SK-N-SH (cell line): ENCODE measurements around the gene OPN1SW. TPM values are rescaled to one million over a fixed set of nuclear protein-coding genes. Genes with fewer than 3 reads are reported as not detected.

Experiments used
- CTCF ChIA-PET: fragments of 300-600, 350-600 bp; formaldehyde crosslinking; extraction: SDS; loops from one replicate; lab custom pipeline; 2021; lab: Yijun Ruan, JAX
- POLR2A ChIA-PET: fragments of 350-600 bp; sonication (Branson Sonifier 250); formaldehyde crosslinking; extraction: SDS; loops from one replicate; lab custom pipeline; 2020; ENCODE audit warnings: antibody characterized with exemption, inconsistent platforms; lab: Yijun Ruan, JAX
- DNase-seq: peaks from one replicate; pipeline ENCODE4 v3.0.0; 2012
- H2AFZ ChIP-seq: fragments of 200-600 bp; sonication (generic); 2 replicates; pipeline ENCODE4 v1.8.1; 2016; ENCODE audit warnings: antibody characterized with exemption, mild to moderate bottlenecking, low read depth
- H3F3A ChIP-seq: fragments of 200-600 bp; sonication (generic); replicated peaks from 2 replicates; pipeline ENCODE3; 2016; ENCODE audit warnings: antibody characterized with exemption, mild to moderate bottlenecking; ENCODE audit not compliant: insufficient read depth
- H3K27ac ChIP-seq, 2 experiments: fragments of 200-500 bp in 1 of 2; fragments of 200-600 bp in 1 of 2; sonication (Bioruptor generic) in 1 of 2; sonication (generic), shearing (Covaris generic) in 1 of 2; 2 replicates each; pipeline versions ENCODE4 v1.5.1 to v1.6.1; 2014 to 2016; ENCODE audit warnings: low read depth in 2 of 2, inconsistent platforms in 1 of 2, low read length in 1 of 2, mild to moderate bottlenecking in 1 of 2, mixed read lengths in 1 of 2
- H3K27me3 ChIP-seq: fragments of 200-600 bp; sonication (generic), shearing (Covaris generic); 2 replicates; pipeline ENCODE4 v1.6.1; 2016; ENCODE audit warnings: mixed run types; ENCODE audit not compliant: insufficient read depth
- H3K36me3 ChIP-seq, 2 experiments: fragments of 200-500 bp in 1 of 2; fragments of 200-600 bp in 1 of 2; sonication (Bioruptor generic) in 1 of 2; sonication (generic) in 1 of 2; replicated peaks in 1 of 2; 2 replicates each; pipeline versions ENCODE3 to v1.5.1; 2014 to 2016; ENCODE audit warnings: low read length in 1 of 2, mild to moderate bottlenecking in 1 of 2; ENCODE audit not compliant: insufficient read depth in 2 of 2, control insufficient read depth in 1 of 2
- H3K4me1 ChIP-seq, 2 experiments: fragments of 200-500 bp in 1 of 2; fragments of 200-600 bp in 1 of 2; sonication (Bioruptor generic) in 1 of 2; sonication (generic), shearing (Covaris generic) in 1 of 2; 2 replicates each; pipeline versions ENCODE4 v1.5.1 to v1.6.1; 2014 to 2016; ENCODE audit warnings: low read depth in 1 of 2, low read length in 1 of 2, mixed run types in 1 of 2; ENCODE audit not compliant: insufficient read depth in 2 of 2, control insufficient read depth in 1 of 2
- H3K4me2 ChIP-seq: fragments of 200-600 bp; sonication (generic), shearing (Covaris generic); 2 replicates; pipeline ENCODE4 v1.6.1; 2017; ENCODE audit warnings: mixed run types
- H3K4me3 ChIP-seq, 2 experiments: fragments of 200-500 bp in 1 of 2; fragments of 200-600 bp in 1 of 2; sonication (Bioruptor generic) in 1 of 2; sonication (generic), shearing (Covaris generic) in 1 of 2; 2 replicates each; pipeline versions ENCODE4 v1.5.1 to v1.8.1; 2014 to 2016; ENCODE audit warnings: low read depth in 2 of 2, inconsistent platforms in 1 of 2, low read length in 1 of 2, mild to moderate bottlenecking in 1 of 2, mixed read lengths in 1 of 2, moderate library complexity in 1 of 2
- H3K79me2 ChIP-seq: fragments of 200-600 bp; sonication (generic); 2 replicates; pipeline ENCODE4 v1.8.1; 2017; ENCODE audit warnings: mild to moderate bottlenecking; ENCODE audit not compliant: insufficient read depth
- H3K9ac ChIP-seq: fragments of 200-600 bp; sonication (generic); 2 replicates; pipeline ENCODE4 v1.6.1; 2017; ENCODE audit warnings: mixed run types
- H3K9me2 ChIP-seq: fragments of 200-600 bp; sonication (generic); 2 replicates; pipeline ENCODE4 v1.6.1; 2017; ENCODE audit warnings: mixed run types
- H3K9me3 ChIP-seq: fragments of 200-600 bp; sonication (generic); 2 replicates; pipeline ENCODE4 v1.6.1; 2017; ENCODE audit warnings: mixed run types, mild to moderate bottlenecking, moderate library complexity
- H4K20me1 ChIP-seq: fragments of 200-600 bp; sonication (generic); 2 replicates; pipeline ENCODE4 v1.6.1; 2017; ENCODE audit warnings: mild to moderate bottlenecking, mixed run types; ENCODE audit not compliant: insufficient read depth
- CHD2 ChIP-seq: fragments of 150-350 bp; IDR thresholded peaks from 2 replicates; pipeline ENCODE4 v1.6.1; 2018; ENCODE audit warnings: low read length; ENCODE audit not compliant: partially characterized antibody
- JUND ChIP-seq: IDR thresholded peaks from 2 replicates; pipeline ENCODE4 v1.4.0; 2012
- MXI1 ChIP-seq: IDR thresholded peaks from 2 replicates; pipeline ENCODE4 v1.6.1; 2012; ENCODE audit warnings: mild to moderate bottlenecking, low read depth, low read length, improper control_type of control experiment
- NFIC ChIP-seq: IDR thresholded peaks from 2 replicates; pipeline ENCODE4 v1.4.0; 2012; ENCODE audit warnings: borderline replicate concordance
- POLR2AphosphoS5 ChIP-seq: IDR thresholded peaks from 2 replicates; pipeline ENCODE4 v1.6.1; 2012; ENCODE audit warnings: low read depth, low read length
- RCOR1 ChIP-seq: fragments of 150-350 bp; IDR thresholded peaks from 2 replicates; pipeline ENCODE4 v1.6.1; 2017; ENCODE audit warnings: antibody characterized with exemption, low read length
- TCF12 ChIP-seq: IDR thresholded peaks from 2 replicates; pipeline ENCODE4 v1.4.0; 2012
- WGBS: methylation state at CpG from one replicate; pipeline ENCODE4 v1.1.6; 2017; ENCODE audit warnings: low lambda C conversion rate; 5-methylcytosine and 5-hydroxymethylcytosine counted together
- polyA plus RNA-seq, 3 experiments: library from polyadenylated mRNA; depleted of rRNA; stranded (reverse); fragments of >200 nt; gene quantifications; 2 replicates each; pipeline ENCODE4 v1.2.3, GENCODE V29; 2012
- TF ChIP-seq, protein P1 (sequence below): IDR thresholded peaks from 2 replicates; pipeline ENCODE4 v1.4.0; 2012; ENCODE audit warnings: low read depth, borderline replicate concordance
- TF ChIP-seq, protein P2 (sequence below): IDR thresholded peaks from 2 replicates; pipeline ENCODE4 v1.4.0; 2012; ENCODE audit warnings: low read depth, borderline replicate concordance

OPN1SW gene
- 0.05 TPM in 1 of 2 replicates, not detected in the other for polyA plus RNA-seq (2012; rRNA removed)
- polyA plus RNA-seq (2012; cell fraction: cytosol; rRNA removed): 0.05 TPM in 1 of 2 replicates, not detected in the other
- polyA plus RNA-seq (2012; cell fraction: nucleus; rRNA removed): 0.06 and 0.13 TPM in 2 replicates

GRCh38 chr7:128775744-128776474 lies at the start of gene OPN1SW:
Gene OPN1SW (minus strand): TSS chr7:128775794. CDS start chr7:128775781, 13 bp downstream.
- Histone ChIP-seq H2AFZ (no peak within 1 kb of the TSS), H3K4me1 (no peaks in the 10 kb centered on the region), H3K36me3 (peaks cover 26 to 38% of the 10 kb centered on the region in 2 experiments), H3K4me2 (no peak within 1 kb of the TSS), H4K20me1 (no peaks in the 10 kb centered on the region), H3K27ac (no peak within 1 kb of the TSS), H3K9ac (no peak within 1 kb of the TSS), H3K27me3 (no peaks in the 10 kb centered on the region), H3K9me2 (no peaks in the 10 kb centered on the region), H3F3A (peaks cover 48% of the 10 kb centered on the region), H3K9me3 (peaks cover 13% of the 10 kb centered on the region), H3K79me2 (no peaks in the 10 kb centered on the region), H3K4me3 (no peak within 1 kb of the TSS)
- 93% methylated on average over 4 of the region's 4 CpGs for WGBS
- ChIA-PET CTCF (no interaction called here), POLR2A (no interaction called here)
- TF ChIP-seq POLR2AphosphoS5 (peak; percentile 40; the same call in 1 of the 2 replicates), JUND (no peak)
- no peak for DNase-seq

DNA sequence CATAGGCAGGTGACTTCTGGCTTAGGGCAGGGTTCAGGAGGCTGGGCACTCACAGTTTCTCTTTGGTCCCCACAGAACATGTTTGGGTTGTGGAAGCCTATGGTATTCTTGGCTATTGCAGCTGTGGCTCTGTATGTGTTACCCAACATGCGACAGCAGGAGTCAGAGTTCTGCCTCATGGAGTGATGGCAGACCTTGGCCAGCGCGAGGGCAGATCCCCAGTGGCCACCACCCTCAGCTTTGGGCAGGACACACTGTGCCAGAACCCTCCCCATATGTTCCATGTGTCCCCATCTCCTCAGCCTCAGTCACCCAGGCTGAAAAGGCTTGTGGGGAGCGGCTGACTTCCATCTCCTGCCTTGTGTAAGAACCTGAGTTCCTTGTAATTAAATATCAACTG lies 46.1 kb upstream of the OPN1SW start:
- Histone ChIP-seq H3K4me1 (peaks cover 1 to 12% of the 10 kb centered on the region in 2 experiments; a peak in 2 of 4 replicates), H3K9me3 (no peaks in the 10 kb centered on the region), H3F3A (peaks cover 4% of the 10 kb centered on the region), H3K36me3 (no peaks in the 10 kb centered on the region), H3K4me3 (no peak overlapping the region), H3K9ac (no peak overlapping the region), H3K27ac (no peak overlapping the region), H3K4me2 (no peak overlapping the region), H3K27me3 (no peaks in the 10 kb centered on the region), H3K9me2 (no peaks in the 10 kb centered on the region), H3K79me2 (no peaks in the 10 kb centered on the region), H4K20me1 (no peaks in the 10 kb centered on the region), H2AFZ (no peak overlapping the region)
- POLR2A ChIA-PET: no interaction called here
- TF ChIP-seq, protein P1, sequence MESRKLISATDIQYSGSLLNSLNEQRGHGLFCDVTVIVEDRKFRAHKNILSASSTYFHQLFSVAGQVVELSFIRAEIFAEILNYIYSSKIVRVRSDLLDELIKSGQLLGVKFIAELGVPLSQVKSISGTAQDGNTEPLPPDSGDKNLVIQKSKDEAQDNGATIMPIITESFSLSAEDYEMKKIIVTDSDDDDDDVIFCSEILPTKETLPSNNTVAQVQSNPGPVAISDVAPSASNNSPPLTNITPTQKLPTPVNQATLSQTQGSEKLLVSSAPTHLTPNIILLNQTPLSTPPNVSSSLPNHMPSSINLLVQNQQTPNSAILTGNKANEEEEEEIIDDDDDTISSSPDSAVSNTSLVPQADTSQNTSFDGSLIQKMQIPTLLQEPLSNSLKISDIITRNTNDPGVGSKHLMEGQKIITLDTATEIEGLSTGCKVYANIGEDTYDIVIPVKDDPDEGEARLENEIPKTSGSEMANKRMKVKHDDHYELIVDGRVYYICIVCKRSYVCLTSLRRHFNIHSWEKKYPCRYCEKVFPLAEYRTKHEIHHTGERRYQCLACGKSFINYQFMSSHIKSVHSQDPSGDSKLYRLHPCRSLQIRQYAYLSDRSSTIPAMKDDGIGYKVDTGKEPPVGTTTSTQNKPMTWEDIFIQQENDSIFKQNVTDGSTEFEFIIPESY: no peak
- peak; percentile 14; the same call in 1 of the 2 replicates for TF ChIP-seq POLR2AphosphoS5
- WGBS: 93% methylated on average over 4 of the region's 4 CpGs
- CTCF ChIA-PET: no interaction called here
- no peak for DNase-seq

DNA sequence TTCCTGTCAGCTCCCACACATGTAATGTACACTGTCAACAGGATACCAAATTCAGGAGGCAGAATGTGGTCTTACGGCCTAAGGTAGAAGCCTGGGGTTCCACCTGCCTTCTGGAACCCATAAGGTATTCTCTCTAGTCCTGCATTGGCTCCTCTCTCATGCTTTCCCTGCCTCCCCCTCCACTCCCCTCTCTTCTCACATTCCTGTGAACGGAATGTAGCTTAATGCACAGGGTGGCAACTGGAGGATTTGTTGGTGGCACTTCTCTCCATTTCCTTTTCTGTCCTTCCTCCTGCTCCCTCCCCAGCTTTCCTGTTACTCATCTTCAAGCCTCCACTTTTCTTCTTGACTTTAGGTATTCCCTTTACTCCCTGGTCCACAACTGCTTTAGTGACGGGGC lies 43.1 kb upstream of the OPN1SW start:
- Histone ChIP-seq H3K79me2 (no peaks in the 10 kb centered on the region), H3K4me2 (no peak overlapping the region), H3K4me1 (peaks cover 0 to 12% of the 10 kb centered on the region in 2 experiments; a peak in 1 of 4 replicates), H4K20me1 (no peaks in the 10 kb centered on the region), H3K9me2 (no peaks in the 10 kb centered on the region), H3K9me3 (no peaks in the 10 kb centered on the region), H3K9ac (no peak overlapping the region), H3K36me3 (no peaks in the 10 kb centered on the region), H2AFZ (no peak overlapping the region), H3K4me3 (no peak overlapping the region), H3K27ac (no peak overlapping the region), H3K27me3 (no peaks in the 10 kb centered on the region), H3F3A (no peaks in the 10 kb centered on the region)
- ChIA-PET POLR2A (interaction anchor here (0.9 to 3.5 kb wide), 4 partner anchors 9 to 27 kb away, joined by 3 to 15 read pairs (median 4); partner anchors contain the start of gene CCDC136), CTCF (interaction anchor here (1.0 to 2.7 kb wide), 2 partner anchors 13 to 65 kb away, joined by 3 to 10 read pairs; no protein-coding TSS in a partner anchor)
- DNase-seq: no peak
- WGBS: 83% methylated on average over 3 of the region's 3 CpGs
- TF ChIP-seq JUND: no peak
- TF ChIP-seq RCOR1: no peak
- TF ChIP-seq NFIC: no peak
- TF ChIP-seq CHD2: no peak
- TF ChIP-seq, protein P2, sequence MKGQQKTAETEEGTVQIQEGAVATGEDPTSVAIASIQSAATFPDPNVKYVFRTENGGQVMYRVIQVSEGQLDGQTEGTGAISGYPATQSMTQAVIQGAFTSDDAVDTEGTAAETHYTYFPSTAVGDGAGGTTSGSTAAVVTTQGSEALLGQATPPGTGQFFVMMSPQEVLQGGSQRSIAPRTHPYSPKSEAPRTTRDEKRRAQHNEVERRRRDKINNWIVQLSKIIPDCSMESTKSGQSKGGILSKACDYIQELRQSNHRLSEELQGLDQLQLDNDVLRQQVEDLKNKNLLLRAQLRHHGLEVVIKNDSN: no peak
- TF ChIP-seq TCF12: no peak
- TF ChIP-seq MXI1: no peak
- no peak for TF ChIP-seq POLR2AphosphoS5
